IMR-90 (cell line): ENCODE measurements around the gene BCL11B. TPM values are rescaled to one million over a fixed set of nuclear protein-coding genes. Genes with fewer than 3 reads are reported as not detected.

Experiments
- ATAC-seq: fragments of 200-7000 bp; cut with Tn5 transposase; 2 replicates; pipeline ENCODE4 v1.9.1; 2020; ENCODE audit warnings: low read depth, mild to moderate bottlenecking, moderate library complexity
- BruUV-seq: library from RNA; stranded (reverse); fragments of 400-500 nt; replicated peaks from 2 replicates; lab custom pipeline; 2021; lab: Mats Ljungman, UMichigan
- CTCF ChIA-PET: fragments of 300-600 bp; formaldehyde crosslinking; extraction: SDS; loops from one replicate; lab custom pipeline; 2021; ENCODE audit warnings: antibody characterized with exemption; lab: Yijun Ruan, JAX
- POLR2A ChIA-PET: fragments of 300-600 bp; sonication (Branson Sonifier 250); formaldehyde crosslinking; loops from one replicate; lab custom pipeline; 2022; ENCODE audit warnings: antibody characterized with exemption; ENCODE audit not compliant: unreplicated experiment; lab: Charles Lee
- DNase-seq: peaks from one replicate; pipeline ENCODE4 v3.0.0; 2013
- H2AFZ ChIP-seq: replicated peaks from 2 replicates; pipeline ENCODE3; 2013; ENCODE audit warnings: low read length, mild to moderate bottlenecking; ENCODE audit not compliant: poor library complexity
- H2AK5ac ChIP-seq: 2 replicates; pipeline ENCODE4 v1.6.1; 2013; ENCODE audit warnings: low read depth, low read length, inconsistent platforms
- H2AK9ac ChIP-seq: replicated peaks from 2 replicates; pipeline ENCODE3; 2013; ENCODE audit warnings: mild to moderate bottlenecking, low read depth, low read length, moderate library complexity; ENCODE audit not compliant: poor library complexity
- H2BK120ac ChIP-seq: 2 replicates; pipeline ENCODE4 v1.6.1; 2013; ENCODE audit warnings: low read depth, low read length, inconsistent platforms
- H2BK15ac ChIP-seq: 3 replicates; pipeline ENCODE4 v1.6.1; 2013; ENCODE audit warnings: low read depth, low read length, inconsistent platforms
- H2BK20ac ChIP-seq: 2 replicates; pipeline ENCODE4 v1.6.1; 2013; ENCODE audit warnings: low read depth, mild to moderate bottlenecking, inconsistent platforms, low read length, moderate library complexity
- H2BK5ac ChIP-seq: 2 replicates; pipeline ENCODE4 v1.6.1; 2013; ENCODE audit warnings: mild to moderate bottlenecking, low read depth, low read length, inconsistent platforms; ENCODE audit not compliant: poor library complexity, severe bottlenecking
- H3K14ac ChIP-seq: replicated peaks from 2 replicates; pipeline ENCODE4 v1.6.1; 2013; ENCODE audit warnings: low read depth, low read length, inconsistent platforms
- H3K18ac ChIP-seq: 2 replicates; pipeline ENCODE4 v1.6.1; 2013; ENCODE audit warnings: low read depth, low read length, control low read depth
- H3K23ac ChIP-seq: 2 replicates; pipeline ENCODE4 v1.6.1; 2013; ENCODE audit warnings: low read depth, low read length, inconsistent platforms
- H3K27ac ChIP-seq: 2 replicates; pipeline ENCODE4 v1.5.1; 2013; ENCODE audit warnings: mild to moderate bottlenecking, control low read depth, low read length; ENCODE audit not compliant: insufficient read depth
- H3K27me3 ChIP-seq: 2 replicates; pipeline ENCODE4 v1.6.1; 2013; ENCODE audit warnings: low read length; ENCODE audit not compliant: control insufficient read depth, insufficient read depth
- H3K36me3 ChIP-seq: 2 replicates; pipeline ENCODE4 v1.6.1; 2013; ENCODE audit warnings: low read length, mixed read lengths; ENCODE audit not compliant: control insufficient read depth, insufficient read depth
- H3K4ac ChIP-seq: 2 replicates; pipeline ENCODE4 v1.6.1; 2013; ENCODE audit warnings: low read depth, low read length, inconsistent platforms
- H3K4me1 ChIP-seq: 2 replicates; pipeline ENCODE4 v1.6.1; 2013; ENCODE audit warnings: low read length, mixed read lengths; ENCODE audit not compliant: control insufficient read depth, insufficient read depth
- H3K4me2 ChIP-seq: 2 replicates; pipeline ENCODE4 v1.6.1; 2013; ENCODE audit warnings: low read depth, mild to moderate bottlenecking, control low read depth, low read length, moderate library complexity
- H3K4me3 ChIP-seq: 2 replicates; pipeline ENCODE4 v1.5.1; 2013; ENCODE audit warnings: low read depth, mild to moderate bottlenecking, control low read depth, low read length, moderate library complexity; ENCODE audit not compliant: insufficient read depth
- H3K56ac ChIP-seq: 2 replicates; pipeline ENCODE4 v1.6.1; 2013; ENCODE audit warnings: low read length, inconsistent platforms; ENCODE audit not compliant: insufficient read depth; ENCODE audit errors: extremely low read depth
- H3K79me1 ChIP-seq, 2 experiments: 2 replicates each; pipeline ENCODE4 v1.6.1; 2013; ENCODE audit warnings: low read length in 2 of 2, inconsistent platforms in 1 of 2, low read depth in 1 of 2
- H3K9ac ChIP-seq: 2 replicates; pipeline ENCODE4 v1.6.1; 2013; ENCODE audit warnings: low read depth, low read length, control low read depth
- H3K9me1 ChIP-seq: 2 replicates; pipeline ENCODE4 v1.6.1; 2013; ENCODE audit warnings: low read length, inconsistent platforms; ENCODE audit not compliant: insufficient read depth
- H3K9me3 ChIP-seq: 2 replicates; pipeline ENCODE4 v1.6.1; 2013; ENCODE audit warnings: low read length; ENCODE audit not compliant: control insufficient read depth, insufficient read depth
- H4K20me1 ChIP-seq: 2 replicates; pipeline ENCODE4 v1.6.1; 2013; ENCODE audit warnings: low read length, inconsistent platforms; ENCODE audit not compliant: insufficient read depth
- H4K5ac ChIP-seq: 2 replicates; pipeline ENCODE4 v1.6.1; 2013; ENCODE audit warnings: mild to moderate bottlenecking, low read depth, low read length, control low read depth
- H4K8ac ChIP-seq, 2 experiments: 2 replicates each; pipeline ENCODE4 v1.6.1; 2013; ENCODE audit warnings: low read depth in 2 of 2, low read length in 2 of 2, control low read depth in 1 of 2, inconsistent platforms in 1 of 2
- H4K91ac ChIP-seq: 2 replicates; pipeline ENCODE4 v1.6.1; 2013; ENCODE audit warnings: low read depth, low read length, inconsistent platforms; ENCODE audit not compliant: insufficient read depth
- ELK1 ChIP-seq: fragments of 150-350 bp; IDR thresholded peaks from 2 replicates; pipeline ENCODE4 v1.6.1; 2016; ENCODE audit warnings: low read depth, mild to moderate bottlenecking, low read length, moderate library complexity, borderline replicate concordance
- WGBS, 2 experiments: methylation state at CpG; one replicate each; pipeline versions ENCODE4 v1.1.5 to v1.1.7; 2013; ENCODE audit warnings: missing lambda C conversion rate in 2 of 2; ENCODE audit not compliant: insufficient read length in 1 of 2; ENCODE audit errors: extremely low coverage in 2 of 2; 5-methylcytosine and 5-hydroxymethylcytosine counted together
- dilution Hi-C: fragments of 300-500 bp; cut with HindIII; formaldehyde crosslinking; loops from one replicate; pipeline ENCODE4 v1.14.3; 2018; ENCODE audit warnings: low sequenced_read_pairs; ENCODE audit not compliant: unreplicated experiment
- in situ Hi-C: fragments of 300-500 bp; cut with MboI; formaldehyde crosslinking; loops from 3 replicates; pipeline ENCODE4 v1.14.3; 2019; ENCODE audit warnings: low sequenced_read_pairs, inconsistent platforms, mixed read lengths
- intact Hi-C: fragments of 100-400 bp; cut with micrococcal nuclease; formaldehyde crosslinking; loops from 2 replicates; pipeline ENCODE4 v1.10.0; 2022
- polyA plus RNA-seq, 3 experiments: library from polyadenylated mRNA; depleted of rRNA; stranded (reverse); fragments of >200 nt; gene quantifications; 2 replicates each; pipeline ENCODE4 v1.2.3, GENCODE V29; 2012; ENCODE audit warnings: low replicate concordance in 1 of 3
- total RNA-seq: library from RNA; depleted of rRNA; stranded (reverse); fragments of >200 nt; gene quantifications from 2 replicates; pipeline ENCODE4 v1.2.3, GENCODE V29; 2012

The BCL11B gene
- total and polyA plus RNA-seq, 2 of the 4 experiments (the other 2 are of a cell fraction): under 0.01 TPM; not detected in 1

DNA sequence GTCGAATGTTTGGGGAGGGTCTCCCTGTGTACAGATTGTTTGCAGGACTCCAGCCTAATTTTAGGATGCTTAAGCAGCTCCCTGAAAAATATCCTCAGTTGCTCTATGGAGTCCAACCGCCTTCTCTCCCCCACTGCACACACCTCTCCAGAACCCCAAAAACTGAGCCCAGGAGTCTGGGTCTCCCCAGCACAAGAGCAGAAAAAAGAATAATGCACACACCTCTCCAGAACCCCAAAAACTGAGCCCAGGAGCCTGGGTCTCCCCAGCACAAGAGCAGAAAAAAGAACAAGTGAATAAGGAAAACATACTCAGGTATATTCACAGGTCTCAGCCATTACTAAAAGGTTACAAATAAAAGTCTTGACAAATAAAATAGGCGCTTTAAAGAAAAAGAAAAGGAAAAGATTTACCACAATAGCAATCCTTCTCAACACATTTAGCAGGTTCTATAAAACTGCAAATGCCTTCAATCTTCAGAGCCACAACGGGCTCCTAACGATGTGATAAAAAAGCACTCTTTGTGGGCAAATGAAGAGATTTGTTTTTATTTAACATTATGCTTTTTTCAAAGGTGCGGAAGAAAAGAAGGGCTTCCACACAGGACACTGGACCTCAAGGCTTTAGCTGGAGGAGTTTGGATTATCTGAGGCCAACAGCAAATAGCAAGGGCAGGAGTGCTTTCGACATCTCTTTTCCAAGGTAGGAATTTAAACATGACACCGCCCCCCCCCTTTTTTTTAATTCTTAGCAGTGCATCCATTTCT, 8.2 kb downstream of the BCL11B start:
- TF ChIP-seq ELK1: no peak
- ChIA-PET CTCF (no interaction called here), POLR2A (no interaction called here)
- no peak overlapping the region for H3K23ac ChIP-seq
- BruUV-seq: no TSS peak
- no peak overlapping the region for H3K4me2 ChIP-seq
- no peak overlapping the region for H3K14ac ChIP-seq
- no peak overlapping the region for H4K91ac ChIP-seq
- H2BK15ac ChIP-seq: no peak overlapping the region
- no peak overlapping the region for H2AFZ ChIP-seq
- no peaks in the 10 kb centered on the region for H3K9me3 ChIP-seq
- no peak overlapping the region for H3K4ac ChIP-seq
- peaks cover 21% of the 10 kb centered on the region for H3K27me3 ChIP-seq
- no peak overlapping the region for H2BK5ac ChIP-seq
- no peak overlapping the region for H2BK20ac ChIP-seq
- H3K56ac ChIP-seq: no peak overlapping the region
- H2AK5ac ChIP-seq: no peak overlapping the region
- H3K36me3 ChIP-seq: no peaks in the 10 kb centered on the region
- DNase-seq (no peak), ATAC-seq (no peak)
- no peaks in the 10 kb centered on the region for H3K9me1 ChIP-seq
- no peak overlapping the region for H3K27ac ChIP-seq
- in situ Hi-C loops: no loop called here
- no peaks in the 10 kb centered on the region for H3K4me1 ChIP-seq
- H2AK9ac ChIP-seq: no peak overlapping the region
- no peaks in the 10 kb centered on the region for H3K79me1 ChIP-seq
- dilution Hi-C loops: no loop called here
- 60% methylated on average over 1 of the region's 8 CpGs; no CpG with 5 or more reads in 1 of the 2 experiments for WGBS, 2 experiments
- H2BK120ac ChIP-seq: no peak overlapping the region
- no peak overlapping the region for H4K5ac ChIP-seq
- H4K8ac ChIP-seq: no peak overlapping the region
- no peak overlapping the region for H3K9ac ChIP-seq
- no peaks in the 10 kb centered on the region for H4K20me1 ChIP-seq
- no peak overlapping the region for H3K4me3 ChIP-seq
- no peak overlapping the region for H3K18ac ChIP-seq
- intact Hi-C loops: no loop called here
